Small intestine (tissue), 7 donors: ENCODE results near the gene YJEFN3. TPM values are rescaled to one million over a fixed set of nuclear protein-coding genes. Genes with fewer than 3 reads are reported as not detected.

Source experiments
- DNase-seq, 2 donors: peaks; one replicate each; pipeline versions ENCODE4 v3.0.0 to v3.0.0-alpha.2; 2013
- FAIRE-seq: peaks from 2 replicates; lab custom pipeline; 2012; peaks lifted over from hg19 to GRCh38; lab: Jason Lieb, UNC
- H3K27ac ChIP-seq, 3 donors: one replicate each; pipeline ENCODE4 v1.5.1; 2013; ENCODE audit warnings: low read length in 2 of 3, mild to moderate bottlenecking in 2 of 3, control low read depth in 1 of 3, inconsistent platforms in 1 of 3, low read depth in 1 of 3, moderate library complexity in 1 of 3
- H3K27me3 ChIP-seq, 3 donors: one replicate each; pipeline ENCODE4 v1.6.1; 2013; ENCODE audit warnings: low read length in 3 of 3, inconsistent platforms in 1 of 3; ENCODE audit not compliant: control insufficient read depth in 3 of 3, insufficient read depth in 3 of 3
- H3K36me3 ChIP-seq, 3 donors: one replicate each; pipeline ENCODE4 v1.6.1; 2013; ENCODE audit warnings: low read length in 3 of 3, inconsistent platforms in 1 of 3, low read depth in 1 of 3, mild to moderate bottlenecking in 1 of 3, moderate library complexity in 1 of 3; ENCODE audit not compliant: control insufficient read depth in 3 of 3, insufficient read depth in 2 of 3
- H3K4me1 ChIP-seq, 3 donors: one replicate each; pipeline ENCODE4 v1.6.1; 2013; ENCODE audit warnings: low read length in 2 of 3, inconsistent platforms in 1 of 3, low read depth in 1 of 3, mild to moderate bottlenecking in 1 of 3, moderate library complexity in 1 of 3; ENCODE audit not compliant: control insufficient read depth in 3 of 3, insufficient read depth in 2 of 3
- H3K4me3 ChIP-seq, 3 donors: one replicate each; pipeline ENCODE4 v1.5.1; 2013; ENCODE audit warnings: low read length in 3 of 3, control low read depth in 1 of 3, inconsistent platforms in 1 of 3, low read depth in 1 of 3, mild to moderate bottlenecking in 1 of 3, moderate library complexity in 1 of 3
- H3K9me3 ChIP-seq, 2 donors: one replicate each; pipeline ENCODE4 v1.6.1; 2013; ENCODE audit warnings: low read depth in 1 of 2, low read length in 1 of 2; ENCODE audit not compliant: control insufficient read depth in 2 of 2, insufficient read depth in 1 of 2
- WGBS, 3 donors: extraction: QIAGEN DNeasy Blood & Tissue Kit; methylation state at CpG; one replicate each; pipeline ENCODE4 v1.1.7; 2013; 5-methylcytosine and 5-hydroxymethylcytosine counted together
- polyA plus RNA-seq, 4 donors: library from polyadenylated mRNA; stranded (reverse) in 3 of 4; unstranded in 1 of 4; fragments of 200-250 nt in 3 of 4; fragments of 120-200 nt in 1 of 4; gene quantifications; one replicate each; pipeline versions ENCODE4 v1.2.1 to v1.2.3, GENCODE V29; 2013
- donor health status: healthy with polysubstance abuse.
- donor health status: control.
- donor health status: control.
- donor health status: Bipolar disorder and iron deficiency.
- donor health status: healthy.

The YJEFN3 gene
- polyA plus RNA-seq, 4 donors = 6.7 to 44.1 (median 17.5) TPM

GRCh38 chr19:19492026-19492610 lies 36.6 kb upstream of the YJEFN3 start:
- H3K27ac ChIP-seq = no peak overlapping the region
- H3K4me3 ChIP-seq = no peak overlapping the region
- H3K4me1 ChIP-seq = peaks cover 8 to 30% (median 9%) of the 10 kb centered on the region in 3 donors
- FAIRE-seq = no peak
- no peak for DNase-seq
- no peaks in the 10 kb centered on the region for H3K9me3 ChIP-seq
- no peaks in the 10 kb centered on the region for H3K27me3 ChIP-seq
- whole genome bisulfite sequencing, 3 donors = 89 to 92% (median 90%) methylated on average over 21 of the region's 21 CpGs
- H3K36me3 ChIP-seq = peaks cover 13 to 74% (median 17%) of the 10 kb centered on the region in 3 donors

- no peaks in the 10 kb centered on the region for H3K9me3 ChIP-seq
- H3K4me1 ChIP-seq = peaks cover 0 to 13% (median 7%) of the 10 kb centered on the region in 3 donors
- no peaks in the 10 kb centered on the region for H3K27me3 ChIP-seq
- FAIRE-seq (no peak), DNase-seq (no peak)
- H3K27ac ChIP-seq = no peak overlapping the region
- WGBS, 3 donors = 88 to 91% (median 90%) methylated on average over 15 of the region's 15 CpGs
- peaks cover 21 to 84% (median 23%) of the 10 kb centered on the region in 3 donors for H3K36me3 ChIP-seq
- H3K4me3 ChIP-seq = no peak overlapping the region
Observed at GRCh38 chr19:19493841-19494546, 34.7 kb upstream of the YJEFN3 start.

- DNase-seq (no peak), FAIRE-seq (no peak)
- H3K27ac ChIP-seq = no peak overlapping the region
- H3K4me1 ChIP-seq = no peaks in the 10 kb centered on the region
- no peaks in the 10 kb centered on the region for H3K9me3 ChIP-seq
- H3K27me3 ChIP-seq = no peaks in the 10 kb centered on the region
- peaks cover 31 to 95% (median 31%) of the 10 kb centered on the region in 3 donors for H3K36me3 ChIP-seq
- H3K4me3 ChIP-seq = no peak overlapping the region
- 93 to 96% (median 95%) methylated on average over 30 of the region's 30 CpGs for WGBS, 3 donors
Observed at GRCh38 chr19:19495614-19496603, 32.8 kb upstream of the YJEFN3 start.

GRCh38 chr19:19498255-19498991 lies 30.3 kb upstream of the YJEFN3 start:
- FAIRE-seq (no peak), DNase-seq (no peak)
- H3K4me3 ChIP-seq = no peak overlapping the region
- H3K27ac ChIP-seq = no peak overlapping the region
- WGBS, 3 donors = 94 to 95% (median 95%) methylated on average over 31 to 33 of the region's 33 CpGs
- H3K9me3 ChIP-seq = no peaks in the 10 kb centered on the region
- peaks cover 43 to 95% (median 43%) of the 10 kb centered on the region in 3 donors for H3K36me3 ChIP-seq
- H3K4me1 ChIP-seq = no peaks in the 10 kb centered on the region
- H3K27me3 ChIP-seq = no peaks in the 10 kb centered on the region

GRCh38 chr19:19499272-19499995 lies 29.3 kb upstream of the YJEFN3 start:
- Histone ChIP-seq H3K27me3 (no peaks in the 10 kb centered on the region), H3K9me3 (no peaks in the 10 kb centered on the region), H3K4me1 (no peaks in the 10 kb centered on the region), H3K27ac (no peak overlapping the region), H3K36me3 (peaks cover 35 to 96% (median 40%) of the 10 kb centered on the region in 3 donors), H3K4me3 (no peak overlapping the region)
- DNase-seq (no peak), FAIRE-seq (no peak)
- WGBS, 3 donors = 89 to 94% (median 93%) methylated on average over 18 of the region's 18 CpGs

- H3K9me3 ChIP-seq = no peaks in the 10 kb centered on the region
- H3K4me3 ChIP-seq = no peak overlapping the region
- no peak for DNase-seq
- H3K4me1 ChIP-seq = no peaks in the 10 kb centered on the region
- WGBS, 3 donors = 86 to 90% (median 88%) methylated on average over 33 to 34 of the region's 34 CpGs
- H3K27ac ChIP-seq = no peak overlapping the region
- no peaks in the 10 kb centered on the region for H3K27me3 ChIP-seq
- H3K36me3 ChIP-seq = peaks cover 38 to 99% (median 45%) of the 10 kb centered on the region in 3 donors
- no peak for FAIRE-seq
Observed at GRCh38 chr19:19500975-19501644, 27.6 kb upstream of the YJEFN3 start.

- no peak overlapping the region for H3K4me3 ChIP-seq
- FAIRE-seq = no peak
Observed at GRCh38 chr19:19501798-19502197, 26.9 kb upstream of the YJEFN3 start.

More at GRCh38 chr19:19501798-19502197, 26.9 kb upstream of the YJEFN3 start:
- peaks cover 39 to 98% (median 47%) of the 10 kb centered on the region in 3 donors for H3K36me3 ChIP-seq
- no peaks in the 10 kb centered on the region for H3K4me1 ChIP-seq
- no peaks in the 10 kb centered on the region for H3K27me3 ChIP-seq
- H3K9me3 ChIP-seq = no peaks in the 10 kb centered on the region
- DNase-seq = no peak
- WGBS, 3 donors = 96 to 98% (median 96%) methylated on average over 26 of the region's 26 CpGs
- no peak overlapping the region for H3K27ac ChIP-seq
